ENCODE results near the gene PCBP3. TPM values are rescaled to one million over a fixed set of nuclear protein-coding genes. Genes with fewer than 3 reads are reported as not detected.

PCBP3 gene
- total RNA-seq, 1 donor from 2014 or later, result 9.7 TPM

DNA sequence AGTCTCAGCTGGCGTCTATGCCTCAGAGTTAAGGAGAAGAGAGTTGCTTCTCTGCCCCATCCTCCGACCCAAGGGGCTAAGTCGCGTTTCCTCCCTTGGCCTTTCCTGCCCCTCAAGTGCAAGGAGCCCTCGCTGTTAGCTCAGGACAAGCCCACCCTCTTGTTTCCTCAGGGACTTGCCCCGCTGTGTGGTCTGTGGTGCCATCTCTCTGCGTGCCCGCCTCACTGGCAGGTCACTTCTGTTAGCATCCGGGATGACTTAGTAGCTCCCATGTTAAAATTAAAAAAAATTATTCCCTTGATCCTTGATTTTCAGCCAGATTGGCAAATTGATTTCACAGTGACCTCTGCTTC is 96.5 kb downstream of the PCBP3 start:
- Mint-ChIP-seq H3K27me3 (no peaks in the 10 kb centered on the region), H3K36me3 (ENCODE audit: low read depth) (peaks cover 3% of the 10 kb centered on the region), H3K4me3 (no peak overlapping the region), H3K9me3 (no peaks in the 10 kb centered on the region), H3K4me1 (peaks cover 8% of the 10 kb centered on the region), H3K27ac (no peak overlapping the region)
- DNase-seq, result no peak
- intact Hi-C loops (cut with micrococcal nuclease), result no loop called here

- H3K36me3 Mint-ChIP-seq (ENCODE audit: low read depth), result peaks cover 7% of the 10 kb centered on the region
- intact Hi-C loops (cut with micrococcal nuclease), result no loop called here
- no peaks in the 10 kb centered on the region for H3K27me3 Mint-ChIP-seq
- H3K4me3 Mint-ChIP-seq, result no peak overlapping the region
- peak; percentile 48 for DNase-seq
- no peaks in the 10 kb centered on the region for H3K9me3 Mint-ChIP-seq
- H3K4me1 Mint-ChIP-seq, result peaks cover 8% of the 10 kb centered on the region
- H3K27ac Mint-ChIP-seq, result no peak overlapping the region
Measured at GRCh38 chr21:45740491-45741357, 97.2 kb downstream of the PCBP3 start.

DNA sequence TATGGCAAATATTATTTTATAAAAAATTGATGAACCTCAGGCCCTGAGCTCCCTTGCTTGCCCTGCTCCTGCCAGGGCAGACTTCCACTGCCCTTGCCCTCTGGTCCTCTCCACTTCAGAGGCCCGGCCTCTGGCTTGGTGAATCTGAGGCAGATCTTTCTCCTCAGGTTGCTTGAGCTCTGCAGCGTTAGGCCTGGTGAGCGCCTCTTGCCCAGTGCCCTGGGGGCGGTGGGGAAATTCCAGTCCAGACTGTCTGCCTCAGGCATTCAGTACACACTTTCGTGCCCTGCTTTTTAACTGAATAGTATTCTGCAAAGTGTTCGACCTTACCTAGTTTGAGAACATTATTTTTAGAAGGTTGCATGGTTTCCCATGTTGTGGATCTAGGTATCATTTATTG is 98.2 kb downstream of the PCBP3 start:
- Mint-ChIP-seq H3K27ac (no peak overlapping the region), H3K27me3 (no peaks in the 10 kb centered on the region), H3K4me1 (peaks cover 8% of the 10 kb centered on the region), H3K4me3 (no peak overlapping the region), H3K36me3 (ENCODE audit: low read depth) (peaks cover 7% of the 10 kb centered on the region), H3K9me3 (no peaks in the 10 kb centered on the region)
- intact Hi-C loops (cut with micrococcal nuclease), result no loop called here
- peak; percentile 55 for DNase-seq

DNA sequence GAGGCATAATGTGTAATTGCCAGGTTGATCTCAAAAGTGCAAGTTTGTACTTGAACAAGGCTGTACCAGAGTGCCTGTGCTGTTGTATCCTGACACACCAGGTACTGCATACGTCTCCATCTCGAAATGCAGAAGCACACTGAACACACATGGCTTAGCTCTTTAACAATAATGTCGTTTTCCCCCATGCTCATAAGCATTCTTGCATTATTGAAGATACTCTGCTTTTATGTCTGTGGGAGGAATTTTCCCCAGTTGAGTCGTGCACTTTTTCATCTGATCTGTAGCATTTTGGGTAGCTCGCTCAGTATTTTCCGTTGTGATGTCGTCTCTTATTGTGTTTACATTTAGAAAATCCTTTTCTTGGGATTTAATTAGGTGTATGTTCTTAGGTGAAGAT is 98.7 kb downstream of the PCBP3 start:
- DNase-seq, result peak; percentile 45
- Mint-ChIP-seq H3K4me3 (no peak overlapping the region), H3K27me3 (no peaks in the 10 kb centered on the region), H3K27ac (peak overlapping the region; percentile 0), H3K36me3 (ENCODE audit: low read depth) (peaks cover 7% of the 10 kb centered on the region), H3K4me1 (peaks cover 8% of the 10 kb centered on the region), H3K9me3 (no peaks in the 10 kb centered on the region)
- intact Hi-C loops (cut with micrococcal nuclease), result no loop called here

DNA sequence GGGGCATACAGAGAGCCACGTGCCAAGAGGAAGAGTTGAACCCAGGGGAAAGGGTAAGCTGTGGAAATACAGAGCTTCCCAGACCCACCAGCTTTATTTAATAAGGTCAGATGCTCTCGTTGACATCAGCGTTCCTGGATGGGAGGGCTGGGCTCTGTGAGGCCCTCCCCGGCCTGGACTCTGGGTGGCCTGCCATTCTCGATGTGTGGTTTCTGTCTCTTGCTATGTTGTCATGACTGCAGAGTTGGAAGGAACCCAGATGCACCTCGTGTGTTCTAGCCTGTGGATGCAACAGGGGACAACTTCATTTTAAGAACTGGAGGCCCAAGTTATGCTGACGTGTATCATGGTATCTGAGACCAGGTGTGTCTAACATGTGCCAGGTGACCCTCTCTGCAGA is 101.7 kb downstream of the PCBP3 start:
- Mint-ChIP-seq H3K27ac (no peak overlapping the region), H3K27me3 (no peaks in the 10 kb centered on the region), H3K4me1 (peaks cover 8% of the 10 kb centered on the region), H3K36me3 (ENCODE audit: low read depth) (peaks cover 10% of the 10 kb centered on the region), H3K9me3 (no peaks in the 10 kb centered on the region), H3K4me3 (no peak overlapping the region)
- DNase-seq, result no peak
- intact Hi-C loops (cut with micrococcal nuclease), result no loop called here

DNA sequence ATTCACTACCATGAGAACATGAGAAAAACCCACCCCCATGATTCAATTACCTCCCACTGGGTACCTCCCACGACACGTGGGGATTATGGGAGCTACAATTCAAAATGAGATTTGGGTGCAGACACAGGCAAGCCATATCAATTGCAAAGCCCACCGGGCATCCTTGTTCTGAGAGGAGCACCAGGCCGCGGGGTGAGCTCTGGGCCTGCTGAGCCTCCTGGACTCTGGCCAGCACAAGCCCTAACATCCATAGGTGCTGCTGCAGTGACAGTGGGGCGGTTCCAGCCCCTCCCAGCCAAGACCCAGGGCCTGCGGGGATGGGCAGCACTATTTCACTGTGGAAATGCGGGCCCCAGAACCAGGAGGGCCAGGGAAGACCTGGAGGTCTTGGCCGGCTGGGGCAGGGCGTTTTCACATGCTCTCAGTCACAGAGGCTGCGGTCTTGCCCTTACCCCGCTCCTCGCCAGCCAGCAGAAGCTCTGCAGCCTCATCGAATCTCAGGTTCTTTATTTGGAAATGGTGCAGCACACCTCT is 103.8 kb downstream of the PCBP3 start:
- no peak for DNase-seq
- Mint-ChIP-seq H3K36me3 (ENCODE audit: low read depth) (peaks cover 10% of the 10 kb centered on the region), H3K4me1 (peaks cover 1% of the 10 kb centered on the region), H3K27ac (no peak overlapping the region), H3K27me3 (no peaks in the 10 kb centered on the region), H3K4me3 (no peak overlapping the region), H3K9me3 (no peaks in the 10 kb centered on the region)
- intact Hi-C loops (cut with micrococcal nuclease), result no loop called here

GRCh38 chr21:45747802-45748445 is 104.4 kb downstream of the PCBP3 start:
- no peak overlapping the region for H3K27ac Mint-ChIP-seq
- DNase-seq, result peak; percentile 50
- H3K9me3 Mint-ChIP-seq, result no peaks in the 10 kb centered on the region
- no peak overlapping the region for H3K4me3 Mint-ChIP-seq
- no peaks in the 10 kb centered on the region for H3K27me3 Mint-ChIP-seq
- peaks cover 10% of the 10 kb centered on the region for H3K36me3 Mint-ChIP-seq (ENCODE audit: low read depth)
- no peaks in the 10 kb centered on the region for H3K4me1 Mint-ChIP-seq
- intact Hi-C loops (cut with micrococcal nuclease), result no loop called here

DNA sequence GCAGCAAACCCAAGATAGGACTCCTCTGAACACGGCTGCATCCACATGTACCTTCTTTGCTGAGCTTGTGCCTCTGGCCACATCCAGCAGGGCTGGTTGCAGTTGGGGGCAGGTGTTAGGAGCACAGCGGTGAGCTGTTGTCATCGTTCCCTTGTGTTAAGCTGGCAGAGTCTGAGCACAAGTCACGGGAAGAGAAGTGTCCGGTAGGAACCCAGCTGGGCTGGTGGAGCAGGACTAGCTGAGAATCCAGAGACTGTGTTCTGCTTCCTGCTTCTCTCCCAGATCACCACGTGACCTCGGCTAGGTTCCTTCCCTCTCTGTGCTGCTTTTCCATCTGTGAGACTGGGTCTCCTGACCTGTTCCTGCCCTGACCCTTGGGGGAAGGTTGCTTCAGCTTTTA is 105.1 kb downstream of the PCBP3 start:
- DNase-seq, result no peak
- no peak overlapping the region for H3K4me3 Mint-ChIP-seq
- no peaks in the 10 kb centered on the region for H3K4me1 Mint-ChIP-seq
- peaks cover 10% of the 10 kb centered on the region for H3K36me3 Mint-ChIP-seq (ENCODE audit: low read depth)
- intact Hi-C loops (cut with micrococcal nuclease), result no loop called here
- no peak overlapping the region for H3K27ac Mint-ChIP-seq
- no peaks in the 10 kb centered on the region for H3K9me3 Mint-ChIP-seq
- no peaks in the 10 kb centered on the region for H3K27me3 Mint-ChIP-seq

GRCh38 chr21:45749974-45750373 is 106.4 kb downstream of the PCBP3 start:
- intact Hi-C loops (cut with micrococcal nuclease), result no loop called here
- no peaks in the 10 kb centered on the region for H3K9me3 Mint-ChIP-seq

GRCh38 chr21:45750936-45751335 is 107.4 kb downstream of the PCBP3 start:
- Mint-ChIP-seq H3K9me3 (peaks cover 2% of the 10 kb centered on the region), H3K27ac (no peak overlapping the region), H3K4me1 (no peaks in the 10 kb centered on the region), H3K4me3 (no peak overlapping the region), H3K27me3 (no peaks in the 10 kb centered on the region), H3K36me3 (ENCODE audit: low read depth) (peaks cover 4% of the 10 kb centered on the region)
- peak; percentile 44 for DNase-seq
- intact Hi-C loops (cut with micrococcal nuclease), result no loop called here

More at GRCh38 chr21:45749974-45750373, 106.4 kb downstream of the PCBP3 start:
- Mint-ChIP-seq H3K36me3 (ENCODE audit: low read depth) (peaks cover 7% of the 10 kb centered on the region), H3K4me3 (no peak overlapping the region), H3K4me1 (no peaks in the 10 kb centered on the region), H3K27me3 (no peaks in the 10 kb centered on the region), H3K27ac (no peak overlapping the region)
- peak; percentile 53 for DNase-seq

DNA sequence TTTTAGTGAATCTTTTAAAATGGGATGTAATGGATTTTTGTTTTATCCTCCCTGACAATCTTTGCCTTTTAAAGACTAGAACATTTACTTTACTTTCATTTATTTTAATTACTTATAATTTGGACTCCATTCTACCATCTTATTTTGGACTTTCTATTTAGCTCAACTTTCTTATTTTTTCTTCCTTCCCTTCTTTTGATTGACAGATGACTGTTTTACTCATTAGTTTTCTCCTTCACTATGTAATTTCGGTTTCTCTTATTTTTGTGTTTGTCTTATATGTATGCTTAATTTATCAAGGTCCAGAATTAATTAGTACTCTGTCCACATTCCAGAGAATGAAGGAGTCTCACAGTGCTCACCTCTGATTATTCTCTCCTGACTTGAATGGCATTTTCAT is 109.9 kb downstream of the PCBP3 start:
- Mint-ChIP-seq H3K4me1 (no peaks in the 10 kb centered on the region), H3K9me3 (peaks cover 6% of the 10 kb centered on the region)

DNA sequence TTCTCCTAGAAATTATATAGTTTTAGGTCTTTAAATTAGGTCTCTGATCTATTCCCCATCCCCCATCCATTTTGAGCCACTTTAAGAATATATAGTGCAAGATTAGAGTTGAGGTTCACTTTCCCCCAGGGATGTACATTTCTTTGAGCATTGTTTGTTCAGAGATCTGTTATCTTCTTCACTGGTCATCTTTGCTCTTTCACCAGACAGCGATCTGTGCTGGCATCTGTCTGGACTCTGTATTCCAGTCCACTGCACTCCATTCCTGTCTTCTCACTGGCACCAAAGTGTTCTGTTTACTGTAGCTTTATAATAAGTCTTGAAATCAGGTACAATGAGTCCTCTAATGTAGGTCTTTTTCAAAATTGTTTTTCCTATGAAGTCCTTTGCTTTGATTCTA is 112.5 kb downstream of the PCBP3 start:
- intact Hi-C loops (cut with micrococcal nuclease), result no loop called here
- Mint-ChIP-seq H3K27me3 (no peaks in the 10 kb centered on the region), H3K9me3 (peaks cover 6% of the 10 kb centered on the region), H3K4me3 (no peak overlapping the region), H3K4me1 (no peaks in the 10 kb centered on the region), H3K36me3 (ENCODE audit: low read depth) (peaks cover 6% of the 10 kb centered on the region), H3K27ac (no peak overlapping the region)
- DNase-seq, result no peak

More for the DNA sequence above, 109.9 kb downstream of the PCBP3 start:
- H3K36me3 Mint-ChIP-seq (ENCODE audit: low read depth), result peaks cover 5% of the 10 kb centered on the region
- no peak overlapping the region for H3K4me3 Mint-ChIP-seq
- intact Hi-C loops (cut with micrococcal nuclease), result no loop called here
- no peaks in the 10 kb centered on the region for H3K27me3 Mint-ChIP-seq
- H3K27ac Mint-ChIP-seq, result no peak overlapping the region
- DNase-seq, result no peak

- Mint-ChIP-seq H3K4me3 (no peak overlapping the region), H3K27ac (no peak overlapping the region), H3K9me3 (peaks cover 6% of the 10 kb centered on the region), H3K4me1 (no peaks in the 10 kb centered on the region), H3K36me3 (ENCODE audit: low read depth) (peaks cover 6% of the 10 kb centered on the region), H3K27me3 (no peaks in the 10 kb centered on the region)
- DNase-seq, result no peak
- intact Hi-C loops (cut with micrococcal nuclease), result no loop called here
Measured at GRCh38 chr21:45756669-45757068, 113.1 kb downstream of the PCBP3 start.

GRCh38 chr21:45761704-45762103 is 118.2 kb downstream of the PCBP3 start:
- peaks cover 2% of the 10 kb centered on the region for H3K36me3 Mint-ChIP-seq (ENCODE audit: low read depth)
- H3K4me3 Mint-ChIP-seq, result no peak overlapping the region
- no peak for DNase-seq
- no peaks in the 10 kb centered on the region for H3K27me3 Mint-ChIP-seq
- H3K4me1 Mint-ChIP-seq, result peaks cover 6% of the 10 kb centered on the region
- H3K27ac Mint-ChIP-seq, result no peak overlapping the region
- intact Hi-C loops (cut with micrococcal nuclease), result no loop called here
- H3K9me3 Mint-ChIP-seq, result no peaks in the 10 kb centered on the region

Measured in activated CD4-positive, alpha-beta T cell treated with anti-CD3 and anti-CD28 coated beads, Interleukin-2, amount 10 ng/mL, durations not matched to agents 24 days and 14 days (primary cell).